K562 (cell line): Measurements from ENCODE around the gene ALDH1A2. TPM values are rescaled to one million over a fixed set of nuclear protein-coding genes. Genes with fewer than 3 reads are reported as not detected.
A peak's percentile ranks its signal among the peaks of the same experiment; 100 is the strongest.

Experiments
- ATAC-seq: fragments of 200-7000 bp; cut with Tn5 transposase; 3 replicates; pipeline ENCODE4 v1.9.1; 2020; ENCODE audit warnings: moderate library complexity
- BruUV-seq: library from RNA; stranded (reverse); fragments of 400-500 nt; replicated peaks from 2 replicates; lab custom pipeline; 2021; lab: Mats Ljungman, UMichigan
- CTCF ChIA-PET: fragments of 300-600 bp; formaldehyde crosslinking; extraction: SDS; loops from one replicate; lab custom pipeline; 2021; ENCODE audit warnings: low intra/inter-chr PET ratio; lab: Yijun Ruan, JAX
- POLR2A ChIA-PET: fragments of 300-600, 350-650 bp; sonication (Branson Sonifier 250); formaldehyde crosslinking; extraction: SDS; loops from one replicate; lab custom pipeline; 2021; ENCODE audit warnings: antibody characterized with exemption, inconsistent platforms; lab: Yijun Ruan, JAX
- DNase-seq, 4 experiments: peaks; one replicate each; pipeline versions ENCODE4 v3.0.0 to v3.0.0-alpha.2; 2011 to 2018; ENCODE audit warnings: low spot score in 3 of 4, mixed read lengths in 3 of 4; ENCODE audit errors: extremely low read depth in 1 of 4
- FAIRE-seq: peaks from 2 replicates; lab custom pipeline; 2011; peaks lifted over from hg19 to GRCh38; lab: Jason Lieb, UNC
- H2AFZ ChIP-seq: 2 replicates; pipeline ENCODE4 v1.6.0; 2011; ENCODE audit warnings: low read depth, low read length, control low read depth, inconsistent platforms
- H3K27ac ChIP-seq: fragments of 200-600 bp; 3 replicates; pipeline ENCODE4 v1.8.0; 2011; ENCODE audit warnings: low read depth, mild to moderate bottlenecking, control low read depth, inconsistent platforms, low read length, moderate library complexity, mixed read lengths; ENCODE audit errors: extremely low read depth
- H3K27me3 ChIP-seq, 2 experiments: fragments of 300-600 bp in 1 of 2; 2 replicates in 1 of 2; 3 replicates in 1 of 2; pipeline versions ENCODE4 v1.6.0 to v1.8.0; 2011; ENCODE audit warnings: inconsistent platforms in 2 of 2, low read length in 2 of 2, mild to moderate bottlenecking in 1 of 2, mixed read lengths in 1 of 2, moderate library complexity in 1 of 2; ENCODE audit not compliant: control insufficient read depth in 2 of 2, insufficient read depth in 2 of 2
- H3K36me3 ChIP-seq: fragments of 300-600 bp; 3 replicates; pipeline ENCODE4 v1.8.0; 2011; ENCODE audit warnings: mild to moderate bottlenecking, low read length, inconsistent platforms; ENCODE audit not compliant: control insufficient read depth, insufficient read depth
- H3K4me1 ChIP-seq, 2 experiments: fragments of 200-600 bp in 1 of 2; replicated peaks in 1 of 2; 2 replicates in 1 of 2; 3 replicates in 1 of 2; pipeline versions ENCODE4 v1.5.1 to v1.8.0; 2011; ENCODE audit warnings: inconsistent platforms in 2 of 2, low read length in 2 of 2, mild to moderate bottlenecking in 1 of 2, mixed read lengths in 1 of 2, moderate library complexity in 1 of 2; ENCODE audit not compliant: control insufficient read depth in 2 of 2, insufficient read depth in 2 of 2
- H3K4me2 ChIP-seq: 2 replicates; pipeline ENCODE4 v1.6.1; 2011; ENCODE audit warnings: low read length, control low read depth, inconsistent platforms, mixed read lengths; ENCODE audit not compliant: insufficient read depth
- H3K4me3 ChIP-seq: fragments of 200-600 bp; sonication (generic), shearing (Covaris generic); 2 replicates; pipeline ENCODE4 v1.5.1; 2016; ENCODE audit warnings: control low read depth, inconsistent platforms
- H3K79me2 ChIP-seq: fragments of 200-600 bp; 3 replicates; pipeline ENCODE4 v1.8.0; 2011; ENCODE audit warnings: low read length, inconsistent platforms; ENCODE audit not compliant: control insufficient read depth, insufficient read depth
- H3K9ac ChIP-seq, 2 experiments: 2 replicates each; pipeline versions ENCODE4 v1.6.0 to v1.6.1; 2011; ENCODE audit warnings: low read depth in 2 of 2, low read length in 2 of 2, control low read depth in 1 of 2, inconsistent platforms in 1 of 2, mild to moderate bottlenecking in 1 of 2, mixed read lengths in 1 of 2; ENCODE audit not compliant: insufficient read depth in 1 of 2
- H3K9me1 ChIP-seq: one replicate; pipeline ENCODE4 v1.6.0; 2011; ENCODE audit warnings: inconsistent platforms, mild to moderate bottlenecking, low read length, moderate library complexity; ENCODE audit not compliant: control insufficient read depth, insufficient read depth
- H3K9me3 ChIP-seq: replicated peaks from 2 replicates; pipeline ENCODE4 v1.5.1; 2011; ENCODE audit warnings: low read depth, low read length, inconsistent platforms; ENCODE audit not compliant: control insufficient read depth, insufficient read depth
- H4K20me1 ChIP-seq: replicated peaks from 2 replicates; pipeline ENCODE4 v1.6.1; 2011; ENCODE audit warnings: low read length, inconsistent platforms, mixed read lengths; ENCODE audit not compliant: control insufficient read depth, insufficient read depth
- CBFB ChIP-seq: sonication (generic); formaldehyde crosslinking; IDR thresholded peaks from 2 replicates; pipeline ENCODE4 v1.4.0; 2020; ENCODE audit warnings: mild to moderate bottlenecking, missing genetic modification reagents
- CHD1 ChIP-seq: fragments of 200-600 bp; sonication (generic); IDR thresholded peaks from one replicate; pipeline ENCODE4 v1.6.1; 2012; ENCODE audit warnings: mild to moderate bottlenecking, moderate library complexity, low read length, inconsistent platforms
- EP300 ChIP-seq: IDR thresholded peaks from 2 replicates; pipeline ENCODE4 v1.6.1; 2012; ENCODE audit warnings: low read length, improper control_type of control experiment
- MAFF ChIP-seq: IDR thresholded peaks from 2 replicates; pipeline ENCODE4 v1.6.1; 2012; ENCODE audit warnings: low read length, improper control_type of control experiment
- MAFG ChIP-seq: fragments of 450-650 bp; conservative IDR thresholded peaks from 2 replicates; pipeline ENCODE4 v1.6.1; 2016; ENCODE audit warnings: missing genetic modification characterization, missing compliant biosample characterization
- NBN ChIP-seq: fragments of 450-650 bp; IDR thresholded peaks from 2 replicates; pipeline ENCODE4 v1.6.1; 2016; ENCODE audit warnings: low read depth, mild to moderate bottlenecking
- PHF8 ChIP-seq: fragments of 200-600 bp; sonication (generic); IDR thresholded peaks from 2 replicates; pipeline ENCODE4 v1.6.1; 2012; ENCODE audit warnings: mixed run types, mild to moderate bottlenecking, inconsistent platforms, low read length, moderate library complexity, borderline replicate concordance
- RBFOX2 ChIP-seq: fragments of 200-400 bp; formaldehyde crosslinking; IDR thresholded peaks from 2 replicates; pipeline ENCODE4 v1.6.1; 2017; ENCODE audit warnings: low read depth, mild to moderate bottlenecking, low read length, moderate library complexity
- SUPT5H ChIP-seq: fragments of 450-650 bp; IDR thresholded peaks from 2 replicates; pipeline ENCODE4 v1.6.1; 2016
- ZNF316 ChIP-seq: fragments of 450-650 bp; IDR thresholded peaks from 2 replicates; pipeline ENCODE4 v1.6.1; 2016
- ZNF384 ChIP-seq: IDR thresholded peaks from 2 replicates; pipeline ENCODE4 v1.6.1; 2012; ENCODE audit warnings: low read depth, low read length, improper control_type of control experiment
- ZNF785 ChIP-seq: fragments of 250-450 bp; sonication (Bioruptor Pico); IDR thresholded peaks from 2 replicates; pipeline ENCODE4 v1.4.0; 2020; ENCODE audit warnings: mild to moderate bottlenecking
- ZSCAN29 ChIP-seq: fragments of 450-650 bp; IDR thresholded peaks from 2 replicates; pipeline ENCODE4 v1.6.1; 2017
- WGBS: fragments of 100-300 bp; shearing (Covaris generic); methylation state at CpG from one replicate; pipeline ENCODE4 v1.1.6; 2016; ENCODE audit warnings: low coverage, mixed read lengths; ENCODE audit not compliant: insufficient coverage; ENCODE audit errors: missing lambda C conversion rate; 5-methylcytosine and 5-hydroxymethylcytosine counted together
- in situ Hi-C: fragments of 300-500 bp; cut with MboI; formaldehyde crosslinking; loops from 4 replicates; pipeline ENCODE4 v1.15.0; 2018; ENCODE audit warnings: inconsistent platforms, mixed read lengths
- intact Hi-C: fragments of 100-400 bp; cut with micrococcal nuclease; formaldehyde crosslinking; loops from 2 replicates; pipeline ENCODE4 v1.14.2; 2022
- polyA plus RNA-seq, 8 experiments: library from polyadenylated mRNA; depleted of rRNA in 4 of 8; stranded (reverse) in 5 of 8; unstranded in 3 of 8; fragments of >200 nt; fragmentation: Nextera tagmentation in 2 of 8; fragmentation: Illumina TruSeq in 1 of 8; extraction: Ambion mirVana in 2 of 8; extraction: Trizol in 1 of 8; gene quantifications; 2 replicates each; pipeline versions ENCODE4 v1.2.1 to v1.2.3, GENCODE V29; 2011 to 2014; ENCODE audit warnings: inconsistent platforms in 1 of 8, missing spikeins in 1 of 8
- total RNA-seq, 7 experiments: library from RNA; depleted of rRNA in 6 of 7; stranded (reverse); fragments of >200 nt in 6 of 7; fragmentation: Illumina TruSeq in 2 of 7; extraction: Trizol in 2 of 7; gene quantifications; 2 replicates each; pipeline versions ENCODE4 v1.2.1 to v1.2.3, GENCODE V29; 2011 to 2021; ENCODE audit warnings: low replicate concordance in 1 of 7
- TF ChIP-seq, protein P1 (sequence below), 2 experiments: IDR thresholded peaks in 1 of 2; conservative IDR thresholded peaks in 1 of 2; 2 replicates each; pipeline ENCODE4 v1.6.1; 2016; ENCODE audit warnings: low read depth in 2 of 2, mild to moderate bottlenecking in 1 of 2, missing compliant biosample characterization in 1 of 2, missing genetic modification characterization in 1 of 2, moderate library complexity in 1 of 2
- TF ChIP-seq, protein P2 (sequence below): fragments of 250-450 bp; sonication (Bioruptor Pico); IDR thresholded peaks from 2 replicates; pipeline ENCODE4 v1.5.0; 2021
- TF ChIP-seq, protein P3 (sequence below): fragments of 200-800 bp; sonication (Bioruptor generic); IDR thresholded peaks from 2 replicates; pipeline ENCODE4 v1.6.1; 2017; ENCODE audit warnings: missing genetic modification characterization, missing compliant biosample characterization

Gene ALDH1A2
- total and polyA plus RNA-seq, 9 of the 15 experiments (the other 6 are each of a cell fraction or from before 2014, with no cell fraction given): 115 to 393 (median 333) TPM

DNA sequence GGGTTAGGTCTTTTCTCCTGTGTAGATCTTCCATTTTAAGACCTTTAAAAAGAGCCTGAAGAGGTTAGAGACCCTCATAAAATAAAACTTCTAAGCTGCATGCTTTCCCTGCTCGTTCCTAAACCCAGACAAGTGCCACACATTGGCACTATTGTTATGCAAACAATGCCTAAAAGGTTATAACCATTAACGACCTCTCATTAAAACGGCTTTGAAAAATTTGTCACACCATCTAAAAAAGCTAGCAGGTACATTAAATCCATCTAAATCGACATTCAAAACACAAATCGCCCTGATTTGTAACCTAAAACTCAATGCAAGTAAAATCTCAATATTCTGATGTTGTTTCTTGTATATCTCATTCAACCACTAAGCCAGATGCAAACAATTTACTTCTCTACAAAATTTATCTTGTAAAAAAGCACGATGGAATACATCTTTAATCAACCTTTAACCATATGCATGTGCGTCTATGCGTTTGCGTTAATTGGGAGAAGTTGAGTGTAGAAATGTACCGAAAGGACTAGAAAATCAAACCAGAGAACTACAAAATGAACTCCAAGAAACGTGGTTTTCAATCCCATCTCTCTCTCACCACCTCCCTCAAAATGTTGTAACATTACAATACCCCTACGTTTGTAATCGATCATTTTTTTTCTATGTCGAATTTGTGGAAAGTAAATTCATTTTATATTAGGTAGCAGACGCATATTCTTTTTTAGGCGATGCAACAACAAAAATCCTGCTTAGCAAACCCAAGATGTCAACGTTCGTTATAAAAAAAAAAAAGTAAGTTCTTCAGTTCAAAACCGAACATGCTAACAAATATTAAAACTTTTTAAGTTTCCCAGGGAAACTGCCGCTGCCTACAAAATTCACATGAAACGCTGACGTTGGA, 1.2 kb downstream of the ALDH1A2 start:
- H3K27ac ChIP-seq: peak overlapping the region; percentile 82
- no peaks in the 10 kb centered on the region for H3K9me1 ChIP-seq
- peaks cover 15% of the 10 kb centered on the region; the same call in 1 of the 3 replicates for H3K36me3 ChIP-seq
- peaks cover 17 to 19% of the 10 kb centered on the region in 2 experiments for H3K4me1 ChIP-seq
- peak overlapping the region; percentile 89 for H3K4me3 ChIP-seq
- H3K79me2 ChIP-seq: peaks cover 69% of the 10 kb centered on the region
- no peak for ATAC-seq
- peak; percentile 35 for FAIRE-seq
- intact Hi-C loops: loop anchor here (10.0 kb wide), 1 partner anchor 400 kb away; no protein-coding TSS in a partner anchor
- in situ Hi-C loops: loop anchor here (25.0 kb wide), 2 partner anchors 327 to 502 kb away; no protein-coding TSS in a partner anchor
- H4K20me1 ChIP-seq: no peaks in the 10 kb centered on the region
- DNase-seq: no peak
- CTCF ChIA-PET: no interaction called here
- peak overlapping the region; percentile 88 to 98 for H3K9ac ChIP-seq
- POLR2A ChIA-PET: interaction anchor here (0.8 to 1.0 kb wide), 3 partner anchors 16 to 718 kb away, joined by 3 to 6 read pairs (median 3); no protein-coding TSS in a partner anchor
- 0% methylated on average over 22 of the region's 22 CpGs for WGBS
- BruUV-seq: no TSS peak
- H3K27me3 ChIP-seq: no peaks in the 10 kb centered on the region
- H3K4me2 ChIP-seq: peak overlapping the region; percentile 86
- no peaks in the 10 kb centered on the region for H3K9me3 ChIP-seq
- peak overlapping the region; percentile 94 for H2AFZ ChIP-seq
- TF ChIP-seq ZNF384 (0 out of 2 replicates have a peak, but pooled peaks have one; percentile 7), CBFB (CRISPR knock-in tag) (no peak), ZSCAN29 (no peak), RBFOX2 (0 out of 2 replicates have a peak, but pooled peaks have one; percentile 34), ZNF785 (CRISPR knock-in tag) (no peak), ZNF316 (peak; percentile 79; the same call in 1 of the 2 replicates), SUPT5H (no peak), PHF8 (no peak), NBN (no peak), MAFF (peak; percentile 34; the same call in 1 of the 2 replicates), EP300 (0 out of 2 replicates have a peak, but pooled peaks have one; percentile 2), MAFG (tag) (peak; percentile 59; the same call in 1 of the 2 replicates), CHD1 (peak; percentile 43)
- TF ChIP-seq, protein P1, sequence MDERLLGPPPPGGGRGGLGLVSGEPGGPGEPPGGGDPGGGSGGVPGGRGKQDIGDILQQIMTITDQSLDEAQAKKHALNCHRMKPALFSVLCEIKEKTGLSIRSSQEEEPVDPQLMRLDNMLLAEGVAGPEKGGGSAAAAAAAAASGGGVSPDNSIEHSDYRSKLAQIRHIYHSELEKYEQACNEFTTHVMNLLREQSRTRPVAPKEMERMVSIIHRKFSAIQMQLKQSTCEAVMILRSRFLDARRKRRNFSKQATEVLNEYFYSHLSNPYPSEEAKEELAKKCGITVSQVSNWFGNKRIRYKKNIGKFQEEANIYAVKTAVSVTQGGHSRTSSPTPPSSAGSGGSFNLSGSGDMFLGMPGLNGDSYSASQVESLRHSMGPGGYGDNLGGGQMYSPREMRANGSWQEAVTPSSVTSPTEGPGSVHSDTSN (CRISPR knock-in tag; IDR thresholded peaks at IDR 0.05; ENCODE audit: low read depth): no peak
- TF ChIP-seq, protein P1 (tag; conservative IDR thresholded peaks at IDR 0.05; ENCODE audit: low read depth): 0 out of 2 replicates have a peak, but pooled peaks have one; percentile 7
- TF ChIP-seq, protein P2, sequence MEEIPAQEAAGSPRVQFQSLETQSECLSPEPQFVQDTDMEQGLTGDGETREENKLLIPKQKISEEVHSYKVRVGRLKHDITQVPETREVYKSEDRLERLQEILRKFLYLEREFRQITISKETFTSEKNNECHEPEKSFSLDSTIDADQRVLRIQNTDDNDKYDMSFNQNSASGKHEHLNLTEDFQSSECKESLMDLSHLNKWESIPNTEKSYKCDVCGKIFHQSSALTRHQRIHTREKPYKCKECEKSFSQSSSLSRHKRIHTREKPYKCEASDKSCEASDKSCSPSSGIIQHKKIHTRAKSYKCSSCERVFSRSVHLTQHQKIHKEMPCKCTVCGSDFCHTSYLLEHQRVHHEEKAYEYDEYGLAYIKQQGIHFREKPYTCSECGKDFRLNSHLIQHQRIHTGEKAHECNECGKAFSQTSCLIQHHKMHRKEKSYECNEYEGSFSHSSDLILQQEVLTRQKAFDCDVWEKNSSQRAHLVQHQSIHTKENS (CRISPR knock-in tag): no peak
- TF ChIP-seq, protein P3, sequence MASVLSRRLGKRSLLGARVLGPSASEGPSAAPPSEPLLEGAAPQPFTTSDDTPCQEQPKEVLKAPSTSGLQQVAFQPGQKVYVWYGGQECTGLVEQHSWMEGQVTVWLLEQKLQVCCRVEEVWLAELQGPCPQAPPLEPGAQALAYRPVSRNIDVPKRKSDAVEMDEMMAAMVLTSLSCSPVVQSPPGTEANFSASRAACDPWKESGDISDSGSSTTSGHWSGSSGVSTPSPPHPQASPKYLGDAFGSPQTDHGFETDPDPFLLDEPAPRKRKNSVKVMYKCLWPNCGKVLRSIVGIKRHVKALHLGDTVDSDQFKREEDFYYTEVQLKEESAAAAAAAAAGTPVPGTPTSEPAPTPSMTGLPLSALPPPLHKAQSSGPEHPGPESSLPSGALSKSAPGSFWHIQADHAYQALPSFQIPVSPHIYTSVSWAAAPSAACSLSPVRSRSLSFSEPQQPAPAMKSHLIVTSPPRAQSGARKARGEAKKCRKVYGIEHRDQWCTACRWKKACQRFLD: peak; percentile 48; the same call in 1 of the 2 replicates
